SK-N-SH (cell line): ENCODE results near the gene ZBTB49. TPM values are rescaled to one million over a fixed set of nuclear protein-coding genes. Genes with fewer than 3 reads are reported as not detected.

Experiments
- CTCF ChIA-PET: fragments of 300-600, 350-600 bp; formaldehyde crosslinking; extraction: SDS; loops from one replicate; lab custom pipeline; 2021; lab: Yijun Ruan, JAX
- POLR2A ChIA-PET: fragments of 350-600 bp; sonication (Branson Sonifier 250); formaldehyde crosslinking; extraction: SDS; loops from one replicate; lab custom pipeline; 2020; ENCODE audit warnings: antibody characterized with exemption, inconsistent platforms; lab: Yijun Ruan, JAX
- DNase-seq: peaks from one replicate; pipeline ENCODE4 v3.0.0; 2012
- H2AFZ ChIP-seq: fragments of 200-600 bp; sonication (generic); 2 replicates; pipeline ENCODE4 v1.8.1; 2016; ENCODE audit warnings: antibody characterized with exemption, mild to moderate bottlenecking, low read depth
- H3F3A ChIP-seq: fragments of 200-600 bp; sonication (generic); replicated peaks from 2 replicates; pipeline ENCODE3; 2016; ENCODE audit warnings: antibody characterized with exemption, mild to moderate bottlenecking; ENCODE audit not compliant: insufficient read depth
- H3K27ac ChIP-seq, 2 experiments: fragments of 200-500 bp in 1 of 2; fragments of 200-600 bp in 1 of 2; sonication (Bioruptor generic) in 1 of 2; sonication (generic), shearing (Covaris generic) in 1 of 2; 2 replicates each; pipeline versions ENCODE4 v1.5.1 to v1.6.1; 2014 to 2016; ENCODE audit warnings: low read depth in 2 of 2, inconsistent platforms in 1 of 2, low read length in 1 of 2, mild to moderate bottlenecking in 1 of 2, mixed read lengths in 1 of 2
- H3K27me3 ChIP-seq: fragments of 200-600 bp; sonication (generic), shearing (Covaris generic); 2 replicates; pipeline ENCODE4 v1.6.1; 2016; ENCODE audit warnings: mixed run types; ENCODE audit not compliant: insufficient read depth
- H3K36me3 ChIP-seq, 2 experiments: fragments of 200-500 bp in 1 of 2; fragments of 200-600 bp in 1 of 2; sonication (Bioruptor generic) in 1 of 2; sonication (generic) in 1 of 2; replicated peaks in 1 of 2; 2 replicates each; pipeline versions ENCODE3 to v1.5.1; 2014 to 2016; ENCODE audit warnings: low read length in 1 of 2, mild to moderate bottlenecking in 1 of 2; ENCODE audit not compliant: insufficient read depth in 2 of 2, control insufficient read depth in 1 of 2
- H3K4me1 ChIP-seq, 2 experiments: fragments of 200-500 bp in 1 of 2; fragments of 200-600 bp in 1 of 2; sonication (Bioruptor generic) in 1 of 2; sonication (generic), shearing (Covaris generic) in 1 of 2; 2 replicates each; pipeline versions ENCODE4 v1.5.1 to v1.6.1; 2014 to 2016; ENCODE audit warnings: low read depth in 1 of 2, low read length in 1 of 2, mixed run types in 1 of 2; ENCODE audit not compliant: insufficient read depth in 2 of 2, control insufficient read depth in 1 of 2
- H3K4me2 ChIP-seq: fragments of 200-600 bp; sonication (generic), shearing (Covaris generic); 2 replicates; pipeline ENCODE4 v1.6.1; 2017; ENCODE audit warnings: mixed run types
- H3K4me3 ChIP-seq, 2 experiments: fragments of 200-500 bp in 1 of 2; fragments of 200-600 bp in 1 of 2; sonication (Bioruptor generic) in 1 of 2; sonication (generic), shearing (Covaris generic) in 1 of 2; 2 replicates each; pipeline versions ENCODE4 v1.5.1 to v1.8.1; 2014 to 2016; ENCODE audit warnings: low read depth in 2 of 2, inconsistent platforms in 1 of 2, low read length in 1 of 2, mild to moderate bottlenecking in 1 of 2, mixed read lengths in 1 of 2, moderate library complexity in 1 of 2
- H3K79me2 ChIP-seq: fragments of 200-600 bp; sonication (generic); 2 replicates; pipeline ENCODE4 v1.8.1; 2017; ENCODE audit warnings: mild to moderate bottlenecking; ENCODE audit not compliant: insufficient read depth
- H3K9ac ChIP-seq: fragments of 200-600 bp; sonication (generic); 2 replicates; pipeline ENCODE4 v1.6.1; 2017; ENCODE audit warnings: mixed run types
- H3K9me2 ChIP-seq: fragments of 200-600 bp; sonication (generic); 2 replicates; pipeline ENCODE4 v1.6.1; 2017; ENCODE audit warnings: mixed run types
- H3K9me3 ChIP-seq: fragments of 200-600 bp; sonication (generic); 2 replicates; pipeline ENCODE4 v1.6.1; 2017; ENCODE audit warnings: mixed run types, mild to moderate bottlenecking, moderate library complexity
- H4K20me1 ChIP-seq: fragments of 200-600 bp; sonication (generic); 2 replicates; pipeline ENCODE4 v1.6.1; 2017; ENCODE audit warnings: mild to moderate bottlenecking, mixed run types; ENCODE audit not compliant: insufficient read depth
- ELF1 ChIP-seq: IDR thresholded peaks from 2 replicates; pipeline ENCODE4 v1.4.0; 2012
- EP300 ChIP-seq, 2 experiments: IDR thresholded peaks; 2 replicates each; pipeline versions ENCODE4 v1.4.0 to v1.6.1; 2012; ENCODE audit warnings: borderline replicate concordance in 1 of 2, low read depth in 1 of 2, low read length in 1 of 2
- FOSL2 ChIP-seq: IDR thresholded peaks from 2 replicates; pipeline ENCODE4 v1.4.0; 2012; ENCODE audit warnings: low read depth, mild to moderate bottlenecking, moderate library complexity, borderline replicate concordance
- GATA2 ChIP-seq: sonication (generic); formaldehyde crosslinking; IDR thresholded peaks from 2 replicates; pipeline ENCODE4 v1.5.0; 2020; ENCODE audit warnings: mild to moderate bottlenecking, missing genetic modification reagents
- MEF2A ChIP-seq: IDR thresholded peaks from 2 replicates; pipeline ENCODE4 v1.4.0; 2012; ENCODE audit warnings: low read depth, borderline replicate concordance
- NRF1 ChIP-seq: IDR thresholded peaks from 2 replicates; pipeline ENCODE4 v1.6.1; 2012; ENCODE audit warnings: low read depth, mild to moderate bottlenecking, low read length
- POLR2AphosphoS5 ChIP-seq: IDR thresholded peaks from 2 replicates; pipeline ENCODE4 v1.6.1; 2012; ENCODE audit warnings: low read depth, low read length
- RAD21 ChIP-seq: IDR thresholded peaks from 2 replicates; pipeline ENCODE4 v1.6.1; 2012; ENCODE audit warnings: mild to moderate bottlenecking, low read length
- SIN3A ChIP-seq: IDR thresholded peaks from 2 replicates; pipeline ENCODE4 v1.6.1; 2012; ENCODE audit warnings: low read depth, mild to moderate bottlenecking, low read length, moderate library complexity, borderline replicate concordance
- SMC3 ChIP-seq: IDR thresholded peaks from 2 replicates; pipeline ENCODE4 v1.6.1; 2012; ENCODE audit warnings: low read depth, low read length, improper control_type of control experiment
- TAF1 ChIP-seq: IDR thresholded peaks from 2 replicates; pipeline ENCODE4 v1.6.1; 2012; ENCODE audit warnings: low read depth, mild to moderate bottlenecking, low read length, moderate library complexity, borderline replicate concordance
- TCF12 ChIP-seq: IDR thresholded peaks from 2 replicates; pipeline ENCODE4 v1.4.0; 2012
- TEAD4 ChIP-seq: IDR thresholded peaks from 2 replicates; pipeline ENCODE4 v1.4.0; 2012; ENCODE audit warnings: mild to moderate bottlenecking, borderline replicate concordance; ENCODE audit not compliant: insufficient read depth
- YY1 ChIP-seq: IDR thresholded peaks from 2 replicates; pipeline ENCODE4 v1.4.0; 2012; ENCODE audit warnings: low read depth, mild to moderate bottlenecking
- WGBS: methylation state at CpG from one replicate; pipeline ENCODE4 v1.1.6; 2017; ENCODE audit warnings: low lambda C conversion rate; 5-methylcytosine and 5-hydroxymethylcytosine counted together
- polyA plus RNA-seq, 3 experiments: library from polyadenylated mRNA; depleted of rRNA; stranded (reverse); fragments of >200 nt; gene quantifications; 2 replicates each; pipeline ENCODE4 v1.2.3, GENCODE V29; 2012
- TF ChIP-seq, protein P1 (sequence below): IDR thresholded peaks from 2 replicates; pipeline ENCODE4 v1.4.0; 2012; ENCODE audit warnings: low read depth, borderline replicate concordance
- TF ChIP-seq, protein P2 (sequence below): IDR thresholded peaks from 2 replicates; pipeline ENCODE4; 2012
- TF ChIP-seq, protein P3 (sequence below): fragments of 150-350 bp; IDR thresholded peaks from 2 replicates; pipeline ENCODE4 v1.6.1; 2017; ENCODE audit warnings: antibody characterized with exemption, low read length, low read depth, borderline replicate concordance

ZBTB49 gene
- polyA plus RNA-seq, 1 of the 3 experiments (the other 2 are of a cell fraction) = 3.1 TPM

DNA sequence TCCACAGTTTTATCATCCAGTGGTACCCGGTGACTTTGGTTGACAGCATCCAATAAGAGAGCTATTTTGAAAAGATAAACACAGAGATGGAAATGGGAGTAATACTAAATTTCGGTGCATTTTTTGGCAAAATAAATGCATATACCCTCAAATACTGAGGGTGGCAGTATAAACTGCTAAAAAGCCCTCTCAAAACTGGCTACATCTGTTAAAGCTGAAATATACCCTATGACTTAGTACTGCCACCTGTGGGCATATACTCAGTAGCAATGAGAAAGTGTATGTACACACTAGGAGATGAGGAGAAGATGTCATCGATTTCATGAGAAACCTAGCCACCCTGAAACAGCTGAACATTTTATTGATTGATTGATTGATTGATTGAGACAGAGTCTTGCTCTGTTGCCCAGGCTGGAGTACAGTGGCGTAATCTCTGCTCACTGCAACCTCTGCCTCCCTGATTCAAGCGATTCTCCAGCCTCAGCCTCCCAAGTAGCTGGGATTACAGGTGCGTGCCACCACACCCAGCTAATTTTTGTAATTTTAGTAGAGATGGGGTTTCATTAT lies 29.8 kb upstream of the ZBTB49 start (continued):
- TF ChIP-seq, protein P1, sequence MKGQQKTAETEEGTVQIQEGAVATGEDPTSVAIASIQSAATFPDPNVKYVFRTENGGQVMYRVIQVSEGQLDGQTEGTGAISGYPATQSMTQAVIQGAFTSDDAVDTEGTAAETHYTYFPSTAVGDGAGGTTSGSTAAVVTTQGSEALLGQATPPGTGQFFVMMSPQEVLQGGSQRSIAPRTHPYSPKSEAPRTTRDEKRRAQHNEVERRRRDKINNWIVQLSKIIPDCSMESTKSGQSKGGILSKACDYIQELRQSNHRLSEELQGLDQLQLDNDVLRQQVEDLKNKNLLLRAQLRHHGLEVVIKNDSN = no peak
- TF ChIP-seq SMC3 (0 out of 2 replicates have a peak, but pooled peaks have one; percentile 20), TEAD4 (no peak), MEF2A (no peak), GATA2 (CRISPR knock-in tag) (no peak), TCF12 (no peak), TAF1 (no peak), POLR2AphosphoS5 (no peak), ELF1 (no peak), RAD21 (peak; percentile 59)
- TF ChIP-seq, protein P2, sequence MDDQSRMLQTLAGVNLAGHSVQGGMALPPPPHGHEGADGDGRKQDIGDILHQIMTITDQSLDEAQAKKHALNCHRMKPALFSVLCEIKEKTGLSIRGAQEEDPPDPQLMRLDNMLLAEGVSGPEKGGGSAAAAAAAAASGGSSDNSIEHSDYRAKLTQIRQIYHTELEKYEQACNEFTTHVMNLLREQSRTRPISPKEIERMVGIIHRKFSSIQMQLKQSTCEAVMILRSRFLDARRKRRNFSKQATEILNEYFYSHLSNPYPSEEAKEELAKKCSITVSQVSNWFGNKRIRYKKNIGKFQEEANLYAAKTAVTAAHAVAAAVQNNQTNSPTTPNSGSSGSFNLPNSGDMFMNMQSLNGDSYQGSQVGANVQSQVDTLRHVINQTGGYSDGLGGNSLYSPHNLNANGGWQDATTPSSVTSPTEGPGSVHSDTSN = no peak
- TF ChIP-seq, protein P3, sequence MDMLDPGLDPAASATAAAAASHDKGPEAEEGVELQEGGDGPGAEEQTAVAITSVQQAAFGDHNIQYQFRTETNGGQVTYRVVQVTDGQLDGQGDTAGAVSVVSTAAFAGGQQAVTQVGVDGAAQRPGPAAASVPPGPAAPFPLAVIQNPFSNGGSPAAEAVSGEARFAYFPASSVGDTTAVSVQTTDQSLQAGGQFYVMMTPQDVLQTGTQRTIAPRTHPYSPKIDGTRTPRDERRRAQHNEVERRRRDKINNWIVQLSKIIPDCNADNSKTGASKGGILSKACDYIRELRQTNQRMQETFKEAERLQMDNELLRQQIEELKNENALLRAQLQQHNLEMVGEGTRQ = no peak
- TF ChIP-seq, all 33 proteins: peak for 3

DNA sequence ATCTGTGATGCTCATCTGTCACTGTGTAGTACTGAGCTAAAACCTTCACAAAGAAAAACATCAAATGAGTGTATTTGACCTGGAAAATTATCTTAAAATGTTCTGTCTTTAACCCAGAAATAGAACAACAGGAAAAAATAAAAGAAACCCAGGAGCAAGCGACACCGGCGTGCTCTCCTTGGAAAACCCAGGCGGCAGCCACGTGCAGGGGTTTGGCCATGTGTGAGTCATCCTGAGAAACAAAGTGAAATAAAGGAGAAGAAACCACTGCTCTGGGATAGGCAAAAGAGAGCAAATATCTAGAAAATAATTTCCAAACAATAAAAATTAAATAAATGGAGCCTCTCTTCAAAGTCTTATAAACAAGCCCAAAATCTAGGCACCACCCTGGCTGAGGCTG lies 22.1 kb upstream of the ZBTB49 start:
- Histone ChIP-seq H3K27me3 (no peaks in the 10 kb centered on the region), H3K4me3 (no peak overlapping the region), H3F3A (no peaks in the 10 kb centered on the region), H3K27ac (no peak overlapping the region), H2AFZ (no peak overlapping the region), H3K9ac (no peak overlapping the region), H3K4me1 (no peaks in the 10 kb centered on the region), H3K9me2 (no peaks in the 10 kb centered on the region), H3K79me2 (no peaks in the 10 kb centered on the region), H3K9me3 (no peaks in the 10 kb centered on the region), H4K20me1 (no peaks in the 10 kb centered on the region), H3K36me3 (peaks cover 7 to 35% of the 10 kb centered on the region in 2 experiments), H3K4me2 (no peak overlapping the region)
- 90% methylated on average over 5 of the region's 5 CpGs for WGBS
- no peak for TF ChIP-seq MEF2A
- TF ChIP-seq EP300 (IDR thresholded peaks at IDR 0.05; ENCODE audit: borderline replicate concordance in 1 of 2, low read depth in 1 of 2, low read length in 1 of 2) = no peak
- TF ChIP-seq NRF1 = no peak
- no peak for TF ChIP-seq TAF1
- TF ChIP-seq SIN3A = no peak
- TF ChIP-seq YY1 = no peak
- TF ChIP-seq FOSL2 = no peak
- ChIA-PET POLR2A (no interaction called here), CTCF (interaction anchor here (1.2 kb wide), 1 partner anchor 16 kb away, joined by 3 read pairs; no protein-coding TSS in a partner anchor)
- DNase-seq = no peak
